ENCODE results near the gene GTF2A1.
A peak's percentile ranks its signal among the peaks of the same experiment; 100 is the strongest.

DNA sequence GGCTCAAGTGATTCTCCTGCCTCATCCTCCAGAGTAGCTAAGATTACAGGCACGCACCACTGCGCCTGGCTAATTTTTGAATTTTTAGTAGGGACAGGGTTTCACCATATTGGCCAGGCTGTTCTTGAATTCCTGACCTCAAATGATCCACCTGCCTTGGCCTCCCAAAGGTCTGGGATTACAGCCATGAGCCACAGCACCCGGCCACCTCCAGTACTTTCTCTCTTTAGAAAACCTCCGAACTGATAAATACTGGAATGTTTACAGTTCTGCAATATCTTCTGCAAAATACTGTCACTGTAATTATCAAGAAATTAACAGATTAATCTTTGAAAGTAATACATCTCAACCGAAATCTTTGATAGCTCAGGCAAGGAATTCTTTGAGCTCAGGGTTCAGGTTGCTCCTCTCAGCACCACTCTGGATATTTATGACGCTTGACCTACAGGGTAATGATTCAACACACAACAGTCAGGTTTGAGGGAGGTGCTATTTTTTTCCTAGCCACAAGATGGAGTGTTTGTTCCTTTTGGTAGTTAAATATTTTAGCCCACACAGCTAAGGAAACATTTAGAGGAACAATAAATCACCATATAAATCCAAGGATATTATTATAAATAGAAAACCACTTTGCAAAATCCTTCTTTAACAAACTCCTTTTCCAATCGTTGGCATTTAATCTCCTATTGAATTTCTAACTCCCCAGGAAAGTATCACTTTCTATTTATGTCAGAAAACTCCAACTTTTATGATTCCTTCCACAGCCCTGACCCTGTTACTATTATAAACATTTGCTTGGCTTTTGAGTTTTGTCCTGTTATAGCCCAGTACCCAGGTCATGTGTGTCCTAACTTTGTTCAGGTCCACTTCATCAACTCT lies 48.6 kb upstream of the GTF2A1 start:
- TF ChIP-seq EZH2phosphoT487 (IDR thresholded peaks at IDR 0.05; ENCODE audit: borderline replicate concordance, low read depth) (no peak), NFIC (IDR thresholded peaks at IDR 0.05; ENCODE audit: borderline replicate concordance) (no peak), FOXM1 (IDR thresholded peaks at IDR 0.05; ENCODE audit: low read depth) (no peak), RFX5 (IDR thresholded peaks at IDR 0.05; ENCODE audit: low read length) (no peak), MEF2A (IDR thresholded peaks at IDR 0.05; ENCODE audit: borderline replicate concordance, low read depth) (no peak), POLR2AphosphoS5 (IDR thresholded peaks at IDR 0.05; ENCODE audit: low read depth, low read length) (no peak), ELF1 (IDR thresholded peaks at IDR 0.05) (no peak), NRF1 (IDR thresholded peaks at IDR 0.05; ENCODE audit: low read depth, low read length) (no peak), SIN3A (IDR thresholded peaks at IDR 0.05; ENCODE audit: borderline replicate concordance, low read depth, low read length) (no peak), TEAD4 (IDR thresholded peaks at IDR 0.05; ENCODE audit: borderline replicate concordance, insufficient read depth) (no peak), JUND (IDR thresholded peaks at IDR 0.05) (no peak)
- TF ChIP-seq, protein P1, sequence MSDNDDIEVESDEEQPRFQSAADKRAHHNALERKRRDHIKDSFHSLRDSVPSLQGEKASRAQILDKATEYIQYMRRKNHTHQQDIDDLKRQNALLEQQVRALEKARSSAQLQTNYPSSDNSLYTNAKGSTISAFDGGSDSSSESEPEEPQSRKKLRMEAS (IDR thresholded peaks at IDR 0.05; ENCODE audit: low read depth) = no peak
- TF ChIP-seq, protein P2, sequence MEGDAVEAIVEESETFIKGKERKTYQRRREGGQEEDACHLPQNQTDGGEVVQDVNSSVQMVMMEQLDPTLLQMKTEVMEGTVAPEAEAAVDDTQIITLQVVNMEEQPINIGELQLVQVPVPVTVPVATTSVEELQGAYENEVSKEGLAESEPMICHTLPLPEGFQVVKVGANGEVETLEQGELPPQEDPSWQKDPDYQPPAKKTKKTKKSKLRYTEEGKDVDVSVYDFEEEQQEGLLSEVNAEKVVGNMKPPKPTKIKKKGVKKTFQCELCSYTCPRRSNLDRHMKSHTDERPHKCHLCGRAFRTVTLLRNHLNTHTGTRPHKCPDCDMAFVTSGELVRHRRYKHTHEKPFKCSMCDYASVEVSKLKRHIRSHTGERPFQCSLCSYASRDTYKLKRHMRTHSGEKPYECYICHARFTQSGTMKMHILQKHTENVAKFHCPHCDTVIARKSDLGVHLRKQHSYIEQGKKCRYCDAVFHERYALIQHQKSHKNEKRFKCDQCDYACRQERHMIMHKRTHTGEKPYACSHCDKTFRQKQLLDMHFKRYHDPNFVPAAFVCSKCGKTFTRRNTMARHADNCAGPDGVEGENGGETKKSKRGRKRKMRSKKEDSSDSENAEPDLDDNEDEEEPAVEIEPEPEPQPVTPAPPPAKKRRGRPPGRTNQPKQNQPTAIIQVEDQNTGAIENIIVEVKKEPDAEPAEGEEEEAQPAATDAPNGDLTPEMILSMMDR (IDR thresholded peaks at IDR 0.05) = peak; percentile 75

Data from SK-N-SH (cell line).